ENCODE data around the gene GIGYF2. TPM values are rescaled to one million over a fixed set of nuclear protein-coding genes. Genes with fewer than 3 reads are reported as not detected.

Gene GIGYF2
- total RNA-seq, 1 donor from 2014 or later, result 63.4 TPM

GRCh38 chr2:232748038-232748437 lies 50.9 kb downstream of the GIGYF2 start:
- no peak for DNase-seq (ENCODE audit: extremely low spot score, unreplicated experiment)
- H3K4me3 Mint-ChIP-seq (ENCODE audit: unreplicated experiment), result no peak overlapping the region
- no peak overlapping the region for H3K27ac Mint-ChIP-seq (ENCODE audit: unreplicated experiment)
- H3K36me3 Mint-ChIP-seq (ENCODE audit: unreplicated experiment), result peaks cover 24% of the 10 kb centered on the region
- no peaks in the 10 kb centered on the region for H3K9me3 Mint-ChIP-seq (ENCODE audit: unreplicated experiment)
- TF ChIP-seq, protein P1, sequence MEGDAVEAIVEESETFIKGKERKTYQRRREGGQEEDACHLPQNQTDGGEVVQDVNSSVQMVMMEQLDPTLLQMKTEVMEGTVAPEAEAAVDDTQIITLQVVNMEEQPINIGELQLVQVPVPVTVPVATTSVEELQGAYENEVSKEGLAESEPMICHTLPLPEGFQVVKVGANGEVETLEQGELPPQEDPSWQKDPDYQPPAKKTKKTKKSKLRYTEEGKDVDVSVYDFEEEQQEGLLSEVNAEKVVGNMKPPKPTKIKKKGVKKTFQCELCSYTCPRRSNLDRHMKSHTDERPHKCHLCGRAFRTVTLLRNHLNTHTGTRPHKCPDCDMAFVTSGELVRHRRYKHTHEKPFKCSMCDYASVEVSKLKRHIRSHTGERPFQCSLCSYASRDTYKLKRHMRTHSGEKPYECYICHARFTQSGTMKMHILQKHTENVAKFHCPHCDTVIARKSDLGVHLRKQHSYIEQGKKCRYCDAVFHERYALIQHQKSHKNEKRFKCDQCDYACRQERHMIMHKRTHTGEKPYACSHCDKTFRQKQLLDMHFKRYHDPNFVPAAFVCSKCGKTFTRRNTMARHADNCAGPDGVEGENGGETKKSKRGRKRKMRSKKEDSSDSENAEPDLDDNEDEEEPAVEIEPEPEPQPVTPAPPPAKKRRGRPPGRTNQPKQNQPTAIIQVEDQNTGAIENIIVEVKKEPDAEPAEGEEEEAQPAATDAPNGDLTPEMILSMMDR (IDR thresholded peaks at IDR 0.05), result no peak
- H3K4me1 Mint-ChIP-seq (ENCODE audit: unreplicated experiment), result no peaks in the 10 kb centered on the region
- H3K27me3 Mint-ChIP-seq (ENCODE audit: unreplicated experiment), result no peaks in the 10 kb centered on the region

- no peak for DNase-seq (ENCODE audit: extremely low spot score, unreplicated experiment)
- TF ChIP-seq, protein P1 (IDR thresholded peaks at IDR 0.05), result no peak
- no peaks in the 10 kb centered on the region for H3K4me1 Mint-ChIP-seq (ENCODE audit: unreplicated experiment)
- H3K9me3 Mint-ChIP-seq (ENCODE audit: unreplicated experiment), result no peaks in the 10 kb centered on the region
- H3K27me3 Mint-ChIP-seq (ENCODE audit: unreplicated experiment), result no peaks in the 10 kb centered on the region
- peaks cover 21% of the 10 kb centered on the region for H3K36me3 Mint-ChIP-seq (ENCODE audit: unreplicated experiment)
- H3K27ac Mint-ChIP-seq (ENCODE audit: unreplicated experiment), result no peak overlapping the region
- no peak overlapping the region for H3K4me3 Mint-ChIP-seq (ENCODE audit: unreplicated experiment)
Measured at GRCh38 chr2:232749331-232749730, 52.2 kb downstream of the GIGYF2 start.

- H3K4me1 Mint-ChIP-seq (ENCODE audit: unreplicated experiment), result no peaks in the 10 kb centered on the region
- TF ChIP-seq, protein P1 (IDR thresholded peaks at IDR 0.05), result no peak
- no peaks in the 10 kb centered on the region for H3K27me3 Mint-ChIP-seq (ENCODE audit: unreplicated experiment)
- H3K36me3 Mint-ChIP-seq (ENCODE audit: unreplicated experiment), result peaks cover 21% of the 10 kb centered on the region
- no peaks in the 10 kb centered on the region for H3K9me3 Mint-ChIP-seq (ENCODE audit: unreplicated experiment)
- H3K27ac Mint-ChIP-seq (ENCODE audit: unreplicated experiment), result no peak overlapping the region
- DNase-seq (ENCODE audit: extremely low spot score, unreplicated experiment), result no peak
- H3K4me3 Mint-ChIP-seq (ENCODE audit: unreplicated experiment), result no peak overlapping the region
Measured at GRCh38 chr2:232750135-232750671, 53.1 kb downstream of the GIGYF2 start.

- H3K36me3 Mint-ChIP-seq (ENCODE audit: unreplicated experiment), result peaks cover 33% of the 10 kb centered on the region
- H3K4me1 Mint-ChIP-seq (ENCODE audit: unreplicated experiment), result no peaks in the 10 kb centered on the region
- no peak overlapping the region for H3K27ac Mint-ChIP-seq (ENCODE audit: unreplicated experiment)
- TF ChIP-seq, protein P1 (IDR thresholded peaks at IDR 0.05), result no peak
- H3K27me3 Mint-ChIP-seq (ENCODE audit: unreplicated experiment), result no peaks in the 10 kb centered on the region
- H3K9me3 Mint-ChIP-seq (ENCODE audit: unreplicated experiment), result no peaks in the 10 kb centered on the region
- no peak for DNase-seq (ENCODE audit: extremely low spot score, unreplicated experiment)
- H3K4me3 Mint-ChIP-seq (ENCODE audit: unreplicated experiment), result no peak overlapping the region
Measured at GRCh38 chr2:232757905-232758304, 60.8 kb downstream of the GIGYF2 start.

- H3K4me1 Mint-ChIP-seq (ENCODE audit: unreplicated experiment), result peaks cover 4% of the 10 kb centered on the region
Measured at GRCh38 chr2:232761301-232761907, 64.3 kb downstream of the GIGYF2 start.

More at GRCh38 chr2:232761301-232761907, 64.3 kb downstream of the GIGYF2 start:
- TF ChIP-seq, protein P1 (IDR thresholded peaks at IDR 0.05), result peak; percentile 69
- H3K36me3 Mint-ChIP-seq (ENCODE audit: unreplicated experiment), result peaks cover 48% of the 10 kb centered on the region
- no peak overlapping the region for H3K4me3 Mint-ChIP-seq (ENCODE audit: unreplicated experiment)
- no peaks in the 10 kb centered on the region for H3K9me3 Mint-ChIP-seq (ENCODE audit: unreplicated experiment)
- no peak for DNase-seq (ENCODE audit: extremely low spot score, unreplicated experiment)
- H3K27ac Mint-ChIP-seq (ENCODE audit: unreplicated experiment), result no peak overlapping the region
- no peaks in the 10 kb centered on the region for H3K27me3 Mint-ChIP-seq (ENCODE audit: unreplicated experiment)
